Cardiac fibroblast (primary cell): Measurements from ENCODE around the gene CYTL1.

Experiments used
- DNase-seq, 2 donors: peaks; one replicate each; pipeline versions ENCODE4 v3.0.0 to v3.0.0-alpha.2; 2010; ENCODE audit warnings: low read depth in 2 of 2
- H3K4me3 ChIP-seq, 2 donors: replicated peaks in 1 of 2; 1 replicate in 1 of 2; 2 replicates in 1 of 2; pipeline ENCODE4 v1.5.1; 2011; ENCODE audit warnings: low read depth in 2 of 2, low read length in 2 of 2, mild to moderate bottlenecking in 2 of 2, moderate library complexity in 1 of 2
- CTCF ChIP-seq: IDR thresholded peaks from one replicate; pipeline ENCODE4 v1.5.1; 2011; ENCODE audit warnings: low read depth, mild to moderate bottlenecking, low read length, inconsistent platforms

The CYTL1 gene

GRCh38 chr4:4987656-4988055 is 31.6 kb downstream of the CYTL1 start:
- no peak for TF ChIP-seq CTCF
- no peak overlapping the region for H3K4me3 ChIP-seq
- DNase-seq = no peak

- TF ChIP-seq CTCF = no peak
Measured at GRCh38 chr4:4986841-4987240, 32.4 kb downstream of the CYTL1 start.

GRCh38 chr4:4985844-4986243 is 33.4 kb downstream of the CYTL1 start:
- no peak for TF ChIP-seq CTCF
- H3K4me3 ChIP-seq = no peak overlapping the region
- peak in 1 of 2 donors; percentile 16 for DNase-seq

More at GRCh38 chr4:4986841-4987240, 32.4 kb downstream of the CYTL1 start:
- no peak overlapping the region for H3K4me3 ChIP-seq
- DNase-seq = no peak

- DNase-seq = no peak
- TF ChIP-seq CTCF = no peak
Measured at GRCh38 chr4:4985036-4985435, 34.2 kb downstream of the CYTL1 start.

GRCh38 chr4:4984186-4984585 is 35.1 kb downstream of the CYTL1 start:
- no peak for TF ChIP-seq CTCF
- no peak for DNase-seq
- H3K4me3 ChIP-seq = no peak overlapping the region

More at GRCh38 chr4:4985036-4985435, 34.2 kb downstream of the CYTL1 start:
- H3K4me3 ChIP-seq = no peak overlapping the region

GRCh38 chr4:4981827-4982226 is 37.4 kb downstream of the CYTL1 start:
- DNase-seq = peak in 1 of 2 donors; percentile 8
- no peak overlapping the region for H3K4me3 ChIP-seq
- no peak for TF ChIP-seq CTCF

GRCh38 chr4:4981427-4981826 is 37.8 kb downstream of the CYTL1 start:
- H3K4me3 ChIP-seq = no peak overlapping the region
- peak in 1 of 2 donors; percentile 80 for DNase-seq
- TF ChIP-seq CTCF = no peak
